ENCODE data around the gene IFT43. TPM values are rescaled to one million over a fixed set of nuclear protein-coding genes. Genes with fewer than 3 reads are reported as not detected.

IFT43 gene
- total RNA-seq, 1 experiment from 2014 or later: 17.5 TPM

- TF ChIP-seq ARID4B (CRISPR knock-in tag; IDR thresholded peaks at IDR 0.05; ENCODE audit: borderline replicate concordance): 0 out of 2 replicates have a peak, but pooled peaks have one; percentile 59
- no peak for TF ChIP-seq E2F5 (CRISPR knock-in tag; IDR thresholded peaks at IDR 0.05)
- TF ChIP-seq HMGXB4 (CRISPR knock-in tag; IDR thresholded peaks at IDR 0.05): peak; percentile 95
- 0 out of 2 replicates have a peak, but pooled peaks have one; percentile 58 for TF ChIP-seq KAT7 (CRISPR knock-in tag; IDR thresholded peaks at IDR 0.05; ENCODE audit: borderline replicate concordance)
- no peak for TF ChIP-seq CBFB (CRISPR knock-in tag; IDR thresholded peaks at IDR 0.05; ENCODE audit: low read depth)
- no peak for TF ChIP-seq RELA (CRISPR knock-in tag; IDR thresholded peaks at IDR 0.05; ENCODE audit: borderline replicate concordance)
- no peak for TF ChIP-seq IRF2 (CRISPR knock-in tag; IDR thresholded peaks at IDR 0.05; ENCODE audit: borderline replicate concordance, low read depth)
- no peak for TF ChIP-seq ERG (CRISPR knock-in tag; IDR thresholded peaks at IDR 0.05)
- TF ChIP-seq USF2 (CRISPR knock-in tag; IDR thresholded peaks at IDR 0.05): peak; percentile 50; the same call in 1 of the 2 replicates
- no peak for TF ChIP-seq PRDM15 (CRISPR knock-in tag; IDR thresholded peaks at IDR 0.05)
Observed at GRCh38 chr14:75982266-75983018, 3.1 kb upstream of the IFT43 start (continued).

- ChIA-PET CTCF (interaction anchor here (0.5 to 10.6 kb wide), 46 partner anchors 9 to 529 kb away, joined by 3 to 307 read pairs (median 4); partner anchors contain the start of genes ERG28, FLVCR2 and TTLL5), POLR2A (no interaction called here)
- Mint-ChIP-seq H3K9me3 (no peaks in the 10 kb centered on the region), H3K27ac (no peak overlapping the region), H3K36me3 (no peaks in the 10 kb centered on the region), H3K27me3 (ENCODE audit: low read depth) (peaks cover 39% of the 10 kb centered on the region), H3K4me1 (peaks cover 37% of the 10 kb centered on the region), H3K4me3 (peak overlapping the region; percentile 84)
- no peak for DNase-seq (ENCODE audit: low spot score)
- ATAC-seq: peak; percentile 8
- no peak for TF ChIP-seq EMX1 (CRISPR knock-in tag; IDR thresholded peaks at IDR 0.05)
- no peak for TF ChIP-seq CBFB (CRISPR knock-in tag; IDR thresholded peaks at IDR 0.05; ENCODE audit: low read depth)
- TF ChIP-seq ZNF425 (CRISPR knock-in tag; conservative IDR thresholded peaks at IDR 0.05): no peak
- no peak for TF ChIP-seq CREM (CRISPR knock-in tag; IDR thresholded peaks at IDR 0.05)
- no peak for TF ChIP-seq ZNF232 (CRISPR knock-in tag; IDR thresholded peaks at IDR 0.05)
- TF ChIP-seq USF1 (CRISPR knock-in tag; IDR thresholded peaks at IDR 0.05): no peak
- no peak for TF ChIP-seq OVOL2 (CRISPR knock-in tag; IDR thresholded peaks at IDR 0.05; ENCODE audit: borderline replicate concordance)
- no peak for TF ChIP-seq MYBL2 (CRISPR knock-in tag; IDR thresholded peaks at IDR 0.05)
- TF ChIP-seq HMGA2 (CRISPR knock-in tag; IDR thresholded peaks at IDR 0.05): no peak
- no peak for TF ChIP-seq ZNF416 (CRISPR knock-in tag; IDR thresholded peaks at IDR 0.05)
Observed at GRCh38 chr14:75983019-75983358, 2.6 kb upstream of the IFT43 start.
